GM12878 (cell line): Measurements from ENCODE around the gene FAM20B. TPM values are rescaled to one million over a fixed set of nuclear protein-coding genes. Genes with fewer than 3 reads are reported as not detected.

Source experiments
- ATAC-seq: fragments of 200-7000 bp; cut with Tn5 transposase; 3 replicates; pipeline ENCODE4 v1.9.1; 2020; ENCODE audit warnings: mild to moderate bottlenecking, moderate library complexity
- BruUV-seq: library from RNA; stranded (reverse); fragments of 400-500 nt; replicated peaks from 2 replicates; lab custom pipeline; 2021; lab: Mats Ljungman, UMichigan
- CTCF ChIA-PET: fragments of 300-600 bp; sonication (Branson Sonifier 250); formaldehyde crosslinking; extraction: SDS; loops from one replicate; lab custom pipeline; 2021; ENCODE audit warnings: inconsistent platforms; lab: Yijun Ruan, JAX
- POLR2A ChIA-PET: fragments of 350-600 bp; formaldehyde crosslinking; extraction: SDS; loops from one replicate; lab custom pipeline; 2021; ENCODE audit warnings: inconsistent platforms; lab: Charles Lee
- RAD21 ChIA-PET: fragments of 300-600 bp; sonication (Branson Sonifier 250); formaldehyde crosslinking; loops from one replicate; lab custom pipeline; 2023; ENCODE audit warnings: antibody characterized with exemption; ENCODE audit not compliant: unreplicated experiment; lab: Charles Lee
- SMC1A ChIA-PET: fragments of 300-600 bp; sonication (Branson Sonifier 250); formaldehyde crosslinking; loops from one replicate; lab custom pipeline; 2023; ENCODE audit not compliant: unreplicated experiment, uncharacterized antibody; lab: Charles Lee
- DNase-seq: peaks from one replicate; pipeline ENCODE4 v3.0.0-alpha.2; 2011; ENCODE audit warnings: low read depth, low spot score
- FAIRE-seq: peaks from 3 replicates; lab custom pipeline; 2011; peaks lifted over from hg19 to GRCh38; lab: Jason Lieb, UNC
- H2AFZ ChIP-seq: 2 replicates; pipeline ENCODE4 v1.6.0; 2011; ENCODE audit warnings: low read depth, low read length, control low read depth; ENCODE audit not compliant: control insufficient read depth
- H3K27ac ChIP-seq: 2 replicates; pipeline ENCODE4 v1.5.1; 2011; ENCODE audit warnings: control low read depth; ENCODE audit not compliant: control insufficient read depth, insufficient read depth
- H3K27me3 ChIP-seq, 2 experiments: replicated peaks in 1 of 2; 2 replicates each; pipeline versions ENCODE4 v1.6.0 to v1.6.1; 2011; ENCODE audit warnings: low read length in 1 of 2; ENCODE audit not compliant: control insufficient read depth in 2 of 2, insufficient read depth in 2 of 2
- H3K36me3 ChIP-seq, 2 experiments: 2 replicates each; pipeline ENCODE4 v1.5.1; 2011; ENCODE audit warnings: low read length in 1 of 2; ENCODE audit not compliant: control insufficient read depth in 2 of 2, insufficient read depth in 2 of 2
- H3K4me1 ChIP-seq: 2 replicates; pipeline ENCODE4 v1.6.1; 2011; ENCODE audit warnings: mild to moderate bottlenecking, low read length, moderate library complexity, mixed read lengths; ENCODE audit not compliant: control insufficient read depth, insufficient read depth
- H3K4me2 ChIP-seq: 2 replicates; pipeline ENCODE4 v1.6.0; 2011; ENCODE audit warnings: control low read depth; ENCODE audit not compliant: control insufficient read depth, insufficient read depth
- H3K4me3 ChIP-seq: fragments of 200-600 bp; sonication (generic); 2 replicates; pipeline ENCODE4 v1.5.1; 2016
- H3K79me2 ChIP-seq: 2 replicates; pipeline ENCODE4 v1.6.0; 2011; ENCODE audit warnings: low read length; ENCODE audit not compliant: control insufficient read depth, insufficient read depth
- H3K9ac ChIP-seq: 2 replicates; pipeline ENCODE4 v1.8.0; 2011; ENCODE audit warnings: low read length, control low read depth, mixed read lengths; ENCODE audit not compliant: control insufficient read depth, insufficient read depth
- H3K9me3 ChIP-seq: replicated peaks from 3 replicates; pipeline ENCODE4 v1.5.1; 2011; ENCODE audit warnings: mild to moderate bottlenecking, low read length; ENCODE audit not compliant: control insufficient read depth, insufficient read depth
- H4K20me1 ChIP-seq: 2 replicates; pipeline ENCODE4 v1.6.0; 2011; ENCODE audit not compliant: control insufficient read depth, insufficient read depth
- BCL11A ChIP-seq: IDR thresholded peaks from 2 replicates; pipeline ENCODE4 v1.6.1; 2011; ENCODE audit warnings: low read depth, low read length
- BHLHE40 ChIP-seq, 2 experiments: fragments of 450-650 bp in 1 of 2; IDR thresholded peaks; 2 replicates each; pipeline ENCODE4 v1.6.1; 2011 to 2017; ENCODE audit warnings: low read depth in 2 of 2, borderline replicate concordance in 1 of 2, improper control_type of control experiment in 1 of 2, low read length in 1 of 2, mild to moderate bottlenecking in 1 of 2
- CREB1 ChIP-seq: IDR thresholded peaks from 2 replicates; pipeline ENCODE4 v1.6.1; 2012; ENCODE audit warnings: low read depth, mild to moderate bottlenecking, inconsistent platforms
- E2F8 ChIP-seq: fragments of 450-650 bp; IDR thresholded peaks from 2 replicates; pipeline ENCODE4 v1.6.1; 2018; ENCODE audit warnings: mild to moderate bottlenecking, low read depth, moderate library complexity; ENCODE audit not compliant: partially characterized antibody
- KAT2A ChIP-seq: conservative IDR thresholded peaks from 2 replicates; pipeline ENCODE4 v1.6.1; 2011; ENCODE audit warnings: low read depth, low read length; ENCODE audit not compliant: control insufficient read depth
- NBN ChIP-seq: fragments of 450-650 bp; IDR thresholded peaks from 2 replicates; pipeline ENCODE4 v1.6.1; 2016
- NFXL1 ChIP-seq: fragments of 450-650 bp; IDR thresholded peaks from 2 replicates; pipeline ENCODE4 v1.6.1; 2017; ENCODE audit warnings: antibody characterized with exemption, mild to moderate bottlenecking, borderline replicate concordance
- NR2C2 ChIP-seq: IDR thresholded peaks from 2 replicates; pipeline ENCODE4 v1.6.1; 2011; ENCODE audit warnings: borderline replicate concordance, low read depth; ENCODE audit not compliant: control insufficient read depth, insufficient read length
- PAX5 ChIP-seq: IDR thresholded peaks from 2 replicates; pipeline ENCODE4 v1.6.1; 2011; ENCODE audit warnings: low read depth, low read length, borderline replicate concordance
- RAD51 ChIP-seq: fragments of 450-650 bp; IDR thresholded peaks from 2 replicates; pipeline ENCODE4 v1.6.1; 2016; ENCODE audit warnings: moderate library complexity, mild to moderate bottlenecking, inconsistent platforms
- SPI1 ChIP-seq: IDR thresholded peaks from 2 replicates; pipeline ENCODE4 v1.6.1; 2011; ENCODE audit warnings: low read depth, mild to moderate bottlenecking, low read length, moderate library complexity, borderline replicate concordance; ENCODE audit not compliant: insufficient read depth
- STAT3 ChIP-seq: IDR thresholded peaks from 2 replicates; pipeline ENCODE4 v1.6.1; 2011; ENCODE audit warnings: low read depth, low read length, improper control_type of control experiment
- TARDBP ChIP-seq: IDR thresholded peaks from 2 replicates; pipeline ENCODE4 v1.6.1; 2016; ENCODE audit warnings: borderline replicate concordance
- ZBED1 ChIP-seq: IDR thresholded peaks from 2 replicates; pipeline ENCODE4 v1.6.1; 2016; ENCODE audit warnings: borderline replicate concordance
- ZNF592 ChIP-seq: fragments of 450-650 bp; IDR thresholded peaks from 2 replicates; pipeline ENCODE4 v1.6.1; 2017; ENCODE audit warnings: mild to moderate bottlenecking, moderate library complexity
- WGBS: methylation state at CpG from one replicate; pipeline ENCODE4 v1.1.6; 2016; ENCODE audit warnings: low lambda C conversion rate; ENCODE audit not compliant: insufficient replicate concordance, insufficient coverage; ENCODE audit errors: missing lambda C conversion rate; 5-methylcytosine and 5-hydroxymethylcytosine counted together
- in situ Hi-C: fragments of 300-500 bp; cut with MboI; formaldehyde crosslinking; loops from 9 replicates; pipeline ENCODE4 v1.14.3; 2018; ENCODE audit warnings: mixed read lengths
- intact Hi-C: fragments of 100-400 bp; cut with micrococcal nuclease; formaldehyde crosslinking; loops from one replicate; pipeline ENCODE4 v1.14.2; 2022; ENCODE audit not compliant: unreplicated experiment
- polyA plus RNA-seq, 11 experiments: library from polyadenylated mRNA; depleted of rRNA in 4 of 11; unstranded in 6 of 11; stranded (reverse) in 5 of 11; fragments of >200 nt; fragmentation: Nextera tagmentation in 4 of 11; fragmentation: Illumina TruSeq in 1 of 11; extraction: Ambion mirVana in 4 of 11; extraction: Trizol in 1 of 11; gene quantifications; 1 replicate in 1 of 11; 2 replicates in 10 of 11; pipeline versions ENCODE4 v1.2.1 to v1.2.3, GENCODE V29; 2011 to 2016; ENCODE audit warnings: inconsistent platforms in 2 of 11, missing spikeins in 2 of 11, low read depth in 1 of 11
- total RNA-seq, 4 experiments: library from RNA; depleted of rRNA in 3 of 4; stranded (reverse); fragments of >200 nt in 3 of 4; fragmentation: Illumina TruSeq in 1 of 4; extraction: Trizol in 1 of 4; gene quantifications; 2 replicates each; pipeline versions ENCODE4 v1.2.1 to v1.2.3, GENCODE V29; 2013 to 2021

Gene FAM20B
- total and polyA plus RNA-seq, 10 of the 15 experiments (the other 5 are each of a cell fraction or from before 2014, with no cell fraction given) = 2.4 to 25.6 (median 12.8) TPM

- FAIRE-seq (no peak), DNase-seq (no peak)
- H3K27me3 ChIP-seq = no peaks in the 10 kb centered on the region
- SMC1A ChIA-PET = interaction anchor here (1.4 kb wide), 1 partner anchor 11 kb away, joined by 3 read pairs; no protein-coding TSS in a partner anchor
- RAD21 ChIA-PET = no interaction called here
- TF ChIP-seq RAD51 = no peak
- no peak for TF ChIP-seq TARDBP
- no peak for TF ChIP-seq ZNF592
- no peak for TF ChIP-seq E2F8
- no peak for TF ChIP-seq NFXL1
- TF ChIP-seq BHLHE40 (IDR thresholded peaks at IDR 0.05; ENCODE audit: borderline replicate concordance in 1 of 2, low read depth in 2 of 2, low read length in 1 of 2) = no peak
- no peak for TF ChIP-seq NBN
- no peak for TF ChIP-seq CREB1
- no peak for TF ChIP-seq SPI1
- TF ChIP-seq PAX5 = no peak
- no peak for TF ChIP-seq KAT2A
- TF ChIP-seq STAT3 = no peak
- TF ChIP-seq BCL11A = no peak
- TF ChIP-seq ZBED1 = no peak
- no peak for TF ChIP-seq NR2C2
- TF ChIP-seq, all 136 proteins: peak for 0
- ChIA-PET POLR2A (interaction anchor here (0.9 kb wide), 1 partner anchor 64 kb away, joined by 3 read pairs; no protein-coding TSS in a partner anchor), CTCF (interaction anchor here (1.1 kb wide), 1 partner anchor 29 kb away, joined by 3 read pairs; no protein-coding TSS in a partner anchor)
- WGBS = 99% methylated on average over 5 of the region's 5 CpGs
- peaks cover 19% of the 10 kb centered on the region for H3K4me1 ChIP-seq
- no peak overlapping the region for H3K4me2 ChIP-seq
- H2AFZ ChIP-seq = no peak overlapping the region
- H3K4me3 ChIP-seq = no peak overlapping the region
- H3K36me3 ChIP-seq = peaks cover 29 to 35% of the 10 kb centered on the region in 2 experiments
- peaks cover 8% of the 10 kb centered on the region for H3K79me2 ChIP-seq
- no peak overlapping the region for H3K27ac ChIP-seq
- no peak for ATAC-seq
- H4K20me1 ChIP-seq = no peaks in the 10 kb centered on the region
- H3K9me3 ChIP-seq = no peaks in the 10 kb centered on the region
- no peak overlapping the region for H3K9ac ChIP-seq
- intact Hi-C loops = no loop called here
- in situ Hi-C loops = loop anchor here (25.0 kb wide), 1 partner anchor 721 kb away; no protein-coding TSS in a partner anchor
- BruUV-seq = no TSS peak
Observed at GRCh38 chr1:179091691-179092165, 66.0 kb downstream of the FAM20B start.
